Measurements from ENCODE around the gene BOD1. TPM values are rescaled to one million over a fixed set of nuclear protein-coding genes. Genes with fewer than 3 reads are reported as not detected.

BOD1 gene
- total RNA-seq, 1 donor from 2014 or later, result 70.9 TPM

DNA sequence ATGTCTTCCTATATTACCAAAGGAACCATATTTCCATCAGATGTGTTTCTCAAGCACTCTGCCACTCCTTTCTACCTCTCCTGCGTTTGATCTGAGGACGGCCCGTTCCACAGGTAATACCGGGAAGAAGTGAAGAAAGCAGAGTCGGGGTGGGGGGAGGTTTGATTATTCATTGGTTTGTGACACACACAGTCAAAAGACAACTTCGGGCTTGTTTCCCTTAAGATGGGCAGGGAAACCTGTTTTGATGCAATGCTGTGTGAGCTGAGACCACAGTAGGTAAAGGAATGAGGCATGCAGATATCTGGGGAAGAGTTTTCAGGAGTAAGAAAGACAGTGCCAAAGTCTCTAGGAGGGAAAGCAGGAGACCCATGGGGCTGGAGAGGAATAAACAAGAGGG lies 54.0 kb downstream of the BOD1 start:
- TF ChIP-seq, protein P1, sequence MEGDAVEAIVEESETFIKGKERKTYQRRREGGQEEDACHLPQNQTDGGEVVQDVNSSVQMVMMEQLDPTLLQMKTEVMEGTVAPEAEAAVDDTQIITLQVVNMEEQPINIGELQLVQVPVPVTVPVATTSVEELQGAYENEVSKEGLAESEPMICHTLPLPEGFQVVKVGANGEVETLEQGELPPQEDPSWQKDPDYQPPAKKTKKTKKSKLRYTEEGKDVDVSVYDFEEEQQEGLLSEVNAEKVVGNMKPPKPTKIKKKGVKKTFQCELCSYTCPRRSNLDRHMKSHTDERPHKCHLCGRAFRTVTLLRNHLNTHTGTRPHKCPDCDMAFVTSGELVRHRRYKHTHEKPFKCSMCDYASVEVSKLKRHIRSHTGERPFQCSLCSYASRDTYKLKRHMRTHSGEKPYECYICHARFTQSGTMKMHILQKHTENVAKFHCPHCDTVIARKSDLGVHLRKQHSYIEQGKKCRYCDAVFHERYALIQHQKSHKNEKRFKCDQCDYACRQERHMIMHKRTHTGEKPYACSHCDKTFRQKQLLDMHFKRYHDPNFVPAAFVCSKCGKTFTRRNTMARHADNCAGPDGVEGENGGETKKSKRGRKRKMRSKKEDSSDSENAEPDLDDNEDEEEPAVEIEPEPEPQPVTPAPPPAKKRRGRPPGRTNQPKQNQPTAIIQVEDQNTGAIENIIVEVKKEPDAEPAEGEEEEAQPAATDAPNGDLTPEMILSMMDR (IDR thresholded peaks at IDR 0.05), result no peak
- Mint-ChIP-seq H3K4me1 (ENCODE audit: low read depth) (peaks cover 20% of the 10 kb centered on the region), H3K27ac (ENCODE audit: unreplicated experiment) (no peak overlapping the region), H3K27me3 (ENCODE audit: low read depth) (no peaks in the 10 kb centered on the region), H3K9me3 (ENCODE audit: low read depth) (peaks cover 20% of the 10 kb centered on the region), H3K36me3 (ENCODE audit: low read depth) (peaks cover 15% of the 10 kb centered on the region), H3K4me3 (ENCODE audit: unreplicated experiment) (no peak overlapping the region)
- DNase-seq (ENCODE audit: low spot score), result no peak
